DMS 273 (cell line): ENCODE data around the gene ALOX5AP.

Experiments
- DNase-seq: peaks from one replicate; lab custom pipeline; 2025; ENCODE audit not compliant: unreplicated experiment; lab: John Stamatoyannopoulos, UW

ALOX5AP gene

GRCh38 chr13:30759748-30760147, 24.4 kb downstream of the ALOX5AP start:
- DNase-seq, result no peak

DNA sequence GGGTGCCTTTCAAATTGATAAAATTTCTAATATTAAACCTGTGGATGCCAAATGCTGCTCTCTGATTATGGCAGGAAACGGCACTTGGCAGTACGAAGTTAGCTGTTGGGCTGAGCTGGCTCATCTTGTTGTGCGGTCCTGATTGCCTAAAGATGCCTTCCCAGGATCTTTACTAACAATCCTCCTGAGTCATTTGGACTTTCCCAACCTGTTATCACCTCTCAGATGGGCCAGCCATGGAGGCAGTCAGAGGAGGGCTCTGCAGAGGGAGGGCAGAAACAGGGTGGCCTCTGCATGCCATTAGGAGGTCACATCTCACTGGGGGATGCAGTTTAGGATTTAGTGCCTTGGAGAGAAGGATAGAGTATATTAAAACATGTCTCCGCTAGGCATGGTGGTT, 27.3 kb downstream of the ALOX5AP start:
- DNase-seq, result no peak

DNA sequence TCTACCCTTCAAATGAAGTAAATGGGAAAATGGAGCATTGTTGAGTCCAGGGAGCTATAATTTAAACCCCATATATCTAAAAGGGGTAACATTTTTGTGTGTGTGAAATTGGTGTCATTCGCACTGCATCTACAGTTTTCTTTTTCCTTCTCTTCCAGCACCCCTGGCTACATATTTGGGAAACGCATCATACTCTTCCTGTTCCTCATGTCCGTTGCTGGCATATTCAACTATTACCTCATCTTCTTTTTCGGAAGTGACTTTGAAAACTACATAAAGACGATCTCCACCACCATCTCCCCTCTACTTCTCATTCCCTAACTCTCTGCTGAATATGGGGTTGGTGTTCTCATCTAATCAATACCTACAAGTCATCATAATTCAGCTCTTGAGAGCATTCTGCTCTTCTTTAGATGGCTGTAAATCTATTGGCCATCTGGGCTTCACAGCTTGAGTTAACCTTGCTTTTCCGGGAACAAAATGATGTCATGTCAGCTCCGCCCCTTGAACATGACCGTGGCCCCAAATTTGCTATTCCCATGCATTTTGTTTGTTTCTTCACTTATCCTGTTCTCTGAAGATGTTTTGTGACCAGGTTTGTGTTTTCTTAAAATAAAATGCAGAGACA, 28.6 kb downstream of the ALOX5AP start:
- peak; percentile 6 for DNase-seq

DNA sequence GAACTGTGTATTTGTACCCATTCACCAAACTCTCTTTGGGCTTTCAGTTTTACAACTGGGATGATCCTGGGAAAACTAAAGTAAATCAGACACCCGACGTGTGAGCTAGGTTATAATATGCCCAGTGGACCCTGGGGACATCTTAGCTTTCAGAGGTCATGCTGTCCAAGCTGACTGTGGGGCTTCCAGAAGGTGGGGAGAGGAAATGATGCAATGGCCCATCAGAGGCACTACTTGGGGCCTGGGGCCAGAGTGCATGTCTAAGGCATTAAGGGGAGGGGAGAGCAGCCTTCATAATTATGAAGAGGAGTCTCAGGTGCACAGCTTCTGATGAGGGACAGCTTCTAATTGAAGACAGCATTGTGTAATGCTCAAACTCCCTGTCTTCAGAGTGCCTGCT, 30.9 kb downstream of the ALOX5AP start:
- DNase-seq, result no peak

- no peak for DNase-seq
Observed at GRCh38 chr13:30770929-30771328, 35.6 kb downstream of the ALOX5AP start.

DNA sequence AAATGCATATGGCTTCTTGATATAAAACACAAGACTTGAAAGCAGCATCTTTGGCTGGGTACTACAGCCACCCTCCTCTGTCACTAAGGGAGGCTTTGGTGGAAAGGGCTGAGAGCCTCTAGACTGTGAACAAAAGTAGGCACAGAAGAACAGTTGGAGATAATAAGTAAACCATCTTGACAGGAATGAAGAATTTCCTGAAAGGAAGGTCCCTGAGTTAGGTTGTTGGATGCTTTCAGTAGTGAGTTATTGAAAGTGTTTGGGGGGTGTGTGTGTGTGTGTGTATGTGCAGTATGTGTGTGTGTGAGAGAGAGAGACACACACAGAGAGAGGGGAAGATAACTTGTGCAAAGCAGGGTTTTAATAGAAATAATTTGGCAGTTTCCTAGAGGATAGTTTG, 38.2 kb downstream of the ALOX5AP start:
- DNase-seq, result no peak

DNA sequence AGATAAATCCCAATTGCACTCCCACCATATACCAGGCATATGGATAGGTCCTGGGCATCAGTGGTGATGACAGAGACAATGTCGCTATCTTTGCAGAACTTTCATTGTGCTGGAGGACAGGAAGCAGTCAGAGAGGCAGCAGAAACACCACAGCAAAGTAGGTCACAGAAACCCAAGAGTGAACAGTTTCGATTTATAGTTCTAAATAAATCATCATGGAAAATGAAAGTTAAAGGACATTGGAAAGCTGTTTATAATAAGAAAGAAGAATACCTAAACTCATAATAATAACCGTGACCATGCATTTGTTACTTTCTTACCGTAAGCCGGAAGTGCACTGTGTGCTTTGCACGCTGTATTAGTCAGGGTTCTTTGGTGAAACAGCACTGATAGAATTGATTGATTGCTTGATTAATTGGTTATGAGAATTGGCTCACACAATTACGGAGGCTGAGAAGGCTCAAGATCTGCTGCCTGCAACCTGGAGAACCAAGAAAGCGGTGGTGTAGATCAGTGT, 38.9 kb downstream of the ALOX5AP start:
- no peak for DNase-seq

DNA sequence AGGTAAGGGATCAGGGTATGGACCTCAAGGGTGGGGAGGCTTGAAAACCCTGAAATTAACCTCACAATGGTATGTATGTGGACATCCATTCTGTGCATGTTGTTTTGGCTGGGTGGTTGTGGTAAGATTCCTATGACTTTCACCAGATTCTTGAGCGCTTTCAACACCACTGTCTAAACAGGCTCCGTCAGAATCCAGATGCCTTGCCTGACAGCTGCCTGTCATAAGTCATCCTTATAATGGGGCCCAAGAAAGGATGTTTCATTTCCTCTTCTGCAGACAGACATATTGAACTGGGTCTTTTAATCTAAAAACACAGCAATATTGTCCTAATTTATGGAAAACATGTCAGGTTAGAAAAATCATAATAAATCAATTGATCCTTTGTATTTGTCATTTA, 41.3 kb downstream of the ALOX5AP start:
- DNase-seq, result no peak

DNA sequence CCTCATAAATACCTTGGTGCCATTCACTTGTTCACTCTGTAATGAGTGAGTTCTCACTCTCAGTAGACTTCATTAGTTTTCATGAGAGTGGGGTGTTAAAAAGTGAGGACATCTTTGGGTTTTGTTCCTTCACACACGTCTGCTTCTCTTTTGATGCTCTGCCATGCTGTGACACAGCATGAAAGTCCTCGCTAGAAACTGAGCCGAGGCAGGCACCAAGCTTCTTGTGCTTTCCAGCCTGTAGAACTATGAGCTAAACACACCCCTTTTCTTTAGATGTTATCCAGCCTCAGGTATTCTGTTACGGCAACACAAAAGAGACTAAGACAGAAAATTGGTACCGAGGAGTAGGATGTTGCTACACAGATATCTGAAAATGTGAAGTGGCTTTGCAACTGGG, 43.7 kb downstream of the ALOX5AP start:
- DNase-seq, result no peak

GRCh38 chr13:30779608-30780007, 44.3 kb downstream of the ALOX5AP start:
- DNase-seq, result no peak

GRCh38 chr13:30780338-30780981, 45.1 kb downstream of the ALOX5AP start:
- DNase-seq, result no peak

GRCh38 chr13:30785191-30785850, 50.0 kb downstream of the ALOX5AP start:
- no peak for DNase-seq

DNA sequence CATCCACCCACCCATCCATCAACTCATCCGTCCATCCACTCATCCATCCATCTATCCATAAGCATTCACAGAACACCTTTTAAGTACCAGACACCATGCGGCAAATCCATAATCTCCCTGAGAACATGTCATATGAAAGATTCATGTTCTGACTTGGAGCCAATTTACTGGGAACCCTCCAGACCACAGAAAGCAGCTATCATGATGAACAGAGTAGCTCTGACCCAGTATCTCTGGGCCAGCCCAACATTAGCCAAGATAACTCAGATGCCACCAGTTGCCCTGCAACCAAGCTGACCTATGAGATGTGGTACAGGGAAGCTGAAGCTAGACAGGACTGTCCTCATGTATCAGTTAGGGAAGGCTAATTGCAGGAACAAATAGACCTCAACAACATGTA, 51.3 kb downstream of the ALOX5AP start:
- DNase-seq, result no peak

DNA sequence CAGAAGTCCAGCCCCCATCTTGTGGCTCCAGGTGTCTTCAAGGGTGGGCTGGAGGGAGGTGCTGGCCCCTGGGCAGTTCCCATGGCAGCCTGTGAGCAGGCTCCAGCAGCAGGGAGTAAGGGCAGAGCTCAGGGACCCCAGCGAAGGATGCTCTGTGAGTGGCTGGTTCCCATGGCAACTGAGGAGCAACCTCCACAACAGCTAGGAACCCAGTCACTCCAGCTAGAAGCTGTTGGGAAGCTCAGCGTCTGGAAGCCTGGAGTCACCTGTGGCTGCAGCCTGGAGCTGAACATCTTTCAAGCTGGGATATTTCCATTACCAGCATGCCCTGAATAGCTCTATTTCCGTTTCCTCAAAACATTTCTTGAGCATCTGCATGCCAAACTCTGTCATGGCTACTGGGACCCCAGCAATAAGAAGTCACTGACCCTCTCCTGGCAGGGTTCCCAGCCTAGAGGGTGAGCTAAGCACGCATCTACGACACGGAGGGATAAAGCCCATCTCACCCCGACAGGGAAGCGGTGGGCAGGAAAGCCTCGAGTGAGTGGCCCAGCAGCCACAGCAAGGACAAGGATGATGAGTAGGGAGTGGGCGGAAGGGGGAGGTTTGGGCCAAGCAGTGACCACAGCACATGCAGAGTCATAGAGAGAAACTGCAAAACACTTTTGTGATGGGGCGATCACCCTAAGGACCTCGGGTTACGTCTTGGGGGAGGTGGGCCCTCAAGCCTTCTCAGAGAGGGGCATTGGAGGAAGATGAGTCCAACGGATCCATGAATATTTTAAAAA, 52.6 kb downstream of the ALOX5AP start:
- no peak for DNase-seq

DNA sequence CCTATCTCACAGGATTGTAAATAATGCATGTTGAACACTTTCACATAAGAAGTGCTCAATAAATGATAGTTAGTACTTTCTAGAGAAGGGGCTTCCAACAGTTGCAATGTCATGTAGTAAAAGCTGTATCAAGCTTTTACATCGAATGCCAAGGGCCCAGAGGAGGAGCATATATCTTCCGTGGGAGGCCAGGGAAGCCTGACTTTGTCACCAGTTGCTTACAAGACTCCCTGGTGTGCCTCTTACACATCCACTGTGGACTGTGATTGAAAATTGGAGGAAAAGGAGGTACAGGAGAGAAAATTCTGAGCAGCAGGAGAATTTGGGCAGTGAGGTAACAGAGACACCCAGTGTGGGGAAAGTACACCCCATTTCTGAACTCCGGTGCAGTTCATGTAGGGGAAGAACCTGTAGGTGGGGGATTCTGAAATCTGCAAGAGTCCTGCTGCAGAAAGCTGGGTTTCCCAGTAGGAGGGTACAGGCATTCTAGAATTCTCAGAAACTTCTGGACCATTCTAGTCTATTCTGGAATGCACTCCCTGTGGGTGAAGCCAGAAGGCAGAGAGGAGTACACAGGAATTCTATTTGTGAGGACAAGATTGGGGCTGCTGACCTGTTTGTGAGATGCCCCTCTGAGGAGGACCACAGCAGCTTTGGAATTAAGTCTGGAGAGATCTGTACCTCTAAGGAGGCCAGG, 54.0 kb downstream of the ALOX5AP start:
- DNase-seq, result no peak

DNA sequence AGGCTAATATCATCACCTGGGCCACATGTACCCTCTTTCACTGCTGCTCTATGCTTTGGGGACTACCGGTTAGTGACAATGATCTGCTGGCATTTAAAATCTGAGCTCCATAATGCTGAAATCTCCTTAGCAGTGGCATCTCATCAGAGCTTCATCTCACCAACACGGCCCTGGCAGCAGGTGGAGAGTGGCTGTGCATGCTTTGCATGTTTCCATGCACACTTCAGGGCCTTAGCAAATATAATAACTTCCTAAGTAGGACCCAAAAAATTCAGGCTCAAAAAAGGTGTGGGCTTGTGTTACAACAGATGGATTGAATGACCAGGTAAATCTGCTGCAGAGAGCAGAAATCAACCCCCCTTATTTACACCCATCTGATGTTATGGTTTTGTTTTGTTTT, 55.2 kb downstream of the ALOX5AP start:
- DNase-seq, result no peak

- peak; percentile 9 for DNase-seq
Observed at GRCh38 chr13:30791354-30792001, 56.1 kb downstream of the ALOX5AP start.

DNA sequence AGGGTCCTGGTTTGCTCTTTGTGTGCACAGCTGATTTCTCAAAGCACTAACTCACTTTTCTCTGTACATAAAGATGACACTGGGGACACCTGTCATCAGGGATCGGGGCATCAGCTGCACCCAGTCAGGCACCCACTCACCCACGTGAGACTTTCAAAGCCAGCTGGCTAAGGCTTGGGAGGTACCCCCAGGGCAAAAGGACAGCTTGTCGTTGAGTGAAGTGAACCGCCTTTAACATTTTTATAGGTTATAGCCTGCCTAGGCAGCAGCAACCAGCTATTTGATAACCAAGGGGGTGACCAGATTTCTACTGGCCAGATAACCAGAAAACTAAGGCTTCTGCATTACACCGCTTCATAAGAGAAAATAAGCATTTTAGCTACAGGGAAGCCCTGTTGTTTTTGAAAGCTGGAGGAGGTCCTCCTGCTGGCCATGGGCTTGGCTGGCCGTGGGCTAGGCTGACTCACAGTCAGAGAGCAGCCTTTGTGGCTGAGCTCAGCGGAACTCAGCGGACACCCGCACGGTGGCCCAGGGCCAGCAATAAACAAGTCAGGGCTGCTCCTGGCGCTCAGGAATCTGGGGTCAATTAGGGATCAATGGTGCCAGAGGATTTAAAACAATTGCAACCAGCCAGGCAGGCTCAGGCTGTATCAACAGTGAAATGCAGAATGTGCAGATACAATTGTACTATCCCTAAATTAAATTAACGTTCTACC, 57.1 kb downstream of the ALOX5AP start:
- peak; percentile 48 for DNase-seq

DNA sequence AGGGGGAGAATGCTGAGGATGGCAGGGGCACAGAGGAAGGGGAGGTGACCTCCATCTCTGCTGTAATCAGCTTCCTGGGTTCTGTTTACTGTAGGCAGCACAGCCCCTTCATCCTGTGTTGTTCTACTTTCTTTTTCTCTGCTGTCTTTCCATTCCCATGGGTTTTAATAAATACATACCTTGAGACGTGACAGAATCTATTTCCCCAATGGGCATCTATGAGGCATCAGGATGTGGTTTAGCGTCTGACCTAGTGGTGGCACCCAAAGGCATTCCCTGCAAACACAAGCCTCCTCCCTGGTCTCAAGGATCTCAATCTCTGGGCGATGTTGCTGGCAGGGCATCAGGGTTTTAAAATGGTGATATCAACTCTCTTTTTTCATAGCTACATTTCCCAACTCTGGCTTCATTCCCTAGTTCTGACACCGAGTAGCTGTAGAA, 60.8 kb downstream of the ALOX5AP start:
- no peak for DNase-seq
